ENCODE results near the gene GDPD3. TPM values are rescaled to one million over a fixed set of nuclear protein-coding genes. Genes with fewer than 3 reads are reported as not detected.

GDPD3 gene
- polyA plus RNA-seq, 1 donor (not counting 4 experiments of a cell fraction or from before 2014, with no cell fraction given), result 1.1 TPM

GRCh38 chr16:30095166-30096078, 17.9 kb downstream of the GDPD3 start:
- dilution Hi-C loops (cut with MboI; ENCODE audit: extremely low pct_ligation_motif_present, low sequenced_read_pairs), result no loop called here
- H3K79me2 ChIP-seq (ENCODE audit: control insufficient read depth, insufficient read depth, low read length), result no peaks in the 10 kb centered on the region
- peaks cover 33% of the 10 kb centered on the region for H3K4me1 ChIP-seq (ENCODE audit: control insufficient read depth, extremely low read depth, insufficient read depth, low read length)
- H3K27me3 ChIP-seq (ENCODE audit: control insufficient read depth, extremely low read depth, insufficient read depth, low read length), result no peaks in the 10 kb centered on the region
- H3K4me2 ChIP-seq (ENCODE audit: control insufficient read depth, extremely low read depth, insufficient read depth, low read depth, low read length), result peak overlapping the region; percentile 95
- DNase-seq (ENCODE audit: low read depth, low spot score), result no peak
- H2AFZ ChIP-seq (ENCODE audit: control insufficient read depth, low read length), result peak overlapping the region; percentile 66
- no peak for FAIRE-seq
- TF ChIP-seq EZH2 (IDR thresholded peaks at IDR 0.05; ENCODE audit: low read length) (no peak), CTCF (optimal IDR thresholded peaks at IDR 0.05 in 1 of 3, IDR thresholded peaks at IDR 0.05 in 1 of 3, conservative IDR thresholded peaks at IDR 0.05 in 1 of 3; ENCODE audit: extremely low read depth in 1 of 3, insufficient read depth in 2 of 3, low read length in 3 of 3) (no peak)
- H3K36me3 ChIP-seq (ENCODE audit: control insufficient read depth in 2 of 2, extremely low read depth in 1 of 2, insufficient read depth in 2 of 2, low read length in 2 of 2), result no peaks in the 10 kb centered on the region
- peak overlapping the region; percentile 72 for H3K27ac ChIP-seq (ENCODE audit: control insufficient read depth, insufficient read depth, low read length)
- H3K9me3 ChIP-seq (ENCODE audit: control insufficient read depth, low read depth, low read length), result peaks cover 5% of the 10 kb centered on the region
- peak overlapping the region; percentile 56 to 76 (median 64) for H3K4me3 ChIP-seq (ENCODE audit: control insufficient read depth in 2 of 3, extremely low read depth in 1 of 3, insufficient read depth in 2 of 3, low read depth in 1 of 3, low read length in 3 of 3)
- H3K9ac ChIP-seq (ENCODE audit: control insufficient read depth, extremely low read depth, insufficient read depth, low read length), result peak overlapping the region; percentile 74
- H4K20me1 ChIP-seq (ENCODE audit: control insufficient read depth, extremely low read depth, insufficient read depth, low read length), result no peaks in the 10 kb centered on the region
- no peaks in the 10 kb centered on the region for H3K9me1 ChIP-seq (ENCODE audit: control insufficient read depth, extremely low read depth, insufficient read depth, low read length)

- Histone ChIP-seq H3K9ac (ENCODE audit: control insufficient read depth, extremely low read depth, insufficient read depth, low read length) (no peak overlapping the region), H2AFZ (ENCODE audit: control insufficient read depth, low read length) (no peak overlapping the region), H3K9me3 (ENCODE audit: control insufficient read depth, low read depth, low read length) (peaks cover 5% of the 10 kb centered on the region), H3K9me1 (ENCODE audit: control insufficient read depth, extremely low read depth, insufficient read depth, low read length) (no peaks in the 10 kb centered on the region), H3K4me1 (ENCODE audit: control insufficient read depth, extremely low read depth, insufficient read depth, low read length) (peaks cover 38% of the 10 kb centered on the region), H3K4me2 (ENCODE audit: control insufficient read depth, extremely low read depth, insufficient read depth, low read depth, low read length) (peak overlapping the region; percentile 95), H4K20me1 (ENCODE audit: control insufficient read depth, extremely low read depth, insufficient read depth, low read length) (no peaks in the 10 kb centered on the region), H3K27me3 (ENCODE audit: control insufficient read depth, extremely low read depth, insufficient read depth, low read length) (no peaks in the 10 kb centered on the region), H3K79me2 (ENCODE audit: control insufficient read depth, insufficient read depth, low read length) (no peaks in the 10 kb centered on the region), H3K36me3 (ENCODE audit: control insufficient read depth in 2 of 2, extremely low read depth in 1 of 2, insufficient read depth in 2 of 2, low read length in 2 of 2) (no peaks in the 10 kb centered on the region), H3K4me3 (ENCODE audit: control insufficient read depth in 2 of 3, extremely low read depth in 1 of 3, insufficient read depth in 2 of 3, low read depth in 1 of 3, low read length in 3 of 3) (peak overlapping the region in 1 of 3 experiments; percentile 56), H3K27ac (ENCODE audit: control insufficient read depth, insufficient read depth, low read length) (no peak overlapping the region)
- dilution Hi-C loops (cut with MboI; ENCODE audit: extremely low pct_ligation_motif_present, low sequenced_read_pairs), result no loop called here
- DNase-seq (ENCODE audit: low read depth, low spot score) (no peak), FAIRE-seq (no peak)
- TF ChIP-seq CTCF (optimal IDR thresholded peaks at IDR 0.05 in 1 of 3, IDR thresholded peaks at IDR 0.05 in 1 of 3, conservative IDR thresholded peaks at IDR 0.05 in 1 of 3; ENCODE audit: extremely low read depth in 1 of 3, insufficient read depth in 2 of 3, low read length in 3 of 3) (no peak), EZH2 (IDR thresholded peaks at IDR 0.05; ENCODE audit: low read length) (no peak)
Measured at GRCh38 chr16:30094541-30095165, 18.7 kb downstream of the GDPD3 start.

Measured in keratinocyte (primary cell).